HCT116 (cell line): ENCODE data around the gene AQP1. TPM values are rescaled to one million over a fixed set of nuclear protein-coding genes. Genes with fewer than 3 reads are reported as not detected.

ENCODE experiments used
- ATAC-seq: fragments of 200-7000 bp; cut with Tn5 transposase; 2 replicates; pipeline ENCODE4 v1.9.1; 2020; ENCODE audit warnings: mild to moderate bottlenecking, moderate library complexity
- BruUV-seq: library from RNA; stranded (reverse); fragments of 400-500 nt; replicated peaks from 2 replicates; lab custom pipeline; 2021; lab: Mats Ljungman, UMichigan
- CTCF ChIA-PET: fragments of 300-600 bp; sonication (Branson Sonifier 250); formaldehyde crosslinking; loops from one replicate; lab custom pipeline; 2021; ENCODE audit warnings: antibody characterized with exemption; lab: Charles Lee
- POLR2A ChIA-PET: fragments of 300-600, 350-600 bp; sonication (Branson Sonifier 250); formaldehyde crosslinking; loops from one replicate; lab custom pipeline; 2021; ENCODE audit warnings: antibody characterized with exemption; lab: Charles Lee
- RAD21 ChIA-PET, 2 experiments: fragments of 300-600 bp; sonication (Branson Sonifier 250); formaldehyde crosslinking; loops; one replicate each; lab custom pipeline; 2023; ENCODE audit warnings: low total read pairs in 2 of 2; ENCODE audit not compliant: uncharacterized antibody in 2 of 2, unreplicated experiment in 2 of 2, low non-redundant PET in 1 of 2; lab: Charles Lee
- DNase-seq: peaks from one replicate; pipeline ENCODE4 v3.0.0-alpha.2; 2010; ENCODE audit warnings: low read depth, low spot score
- H2AFZ ChIP-seq: fragments of 200-600 bp; shearing (Covaris generic), sonication (generic); 2 replicates; pipeline ENCODE4 v1.6.1; 2017; ENCODE audit warnings: low read depth, mixed run types, mixed read lengths, antibody characterized with exemption, low read length; ENCODE audit not compliant: poor library complexity, severe bottlenecking
- H3K27ac ChIP-seq: 2 replicates; pipeline ENCODE4 v1.5.1; 2012; ENCODE audit warnings: low read depth, low read length
- H3K27me3 ChIP-seq: fragments of 200-600 bp; sonication (generic); 2 replicates; pipeline ENCODE4 v1.6.1; 2016; ENCODE audit warnings: mixed run types, low read length, mixed read lengths; ENCODE audit not compliant: insufficient read depth
- H3K36me3 ChIP-seq, 2 experiments: fragments of 200-500 bp in 1 of 2; fragments of 200-600 bp in 1 of 2; sonication (Bioruptor generic) in 1 of 2; sonication (generic) in 1 of 2; 2 replicates each; pipeline versions ENCODE4 v1.5.1 to v1.6.1; 2014 to 2016; ENCODE audit warnings: low read length in 2 of 2, inconsistent platforms in 1 of 2, mixed read lengths in 1 of 2, mixed run types in 1 of 2; ENCODE audit not compliant: insufficient read depth in 2 of 2, control insufficient read depth in 1 of 2
- H3K4me1 ChIP-seq, 2 experiments: fragments of 200-600 bp in 1 of 2; sonication (generic) in 1 of 2; 2 replicates each; pipeline versions ENCODE4 v1.5.1 to v1.6.1; 2012 to 2017; ENCODE audit warnings: low read length in 2 of 2, inconsistent platforms in 1 of 2, mild to moderate bottlenecking in 1 of 2, mixed read lengths in 1 of 2, mixed run types in 1 of 2, moderate library complexity in 1 of 2; ENCODE audit not compliant: insufficient read depth in 2 of 2, control insufficient read depth in 1 of 2
- H3K4me2 ChIP-seq: fragments of 200-600 bp; sonication (generic); 2 replicates; pipeline ENCODE4 v1.6.1; 2017; ENCODE audit warnings: mixed run types, low read length, mixed read lengths
- H3K4me3 ChIP-seq, 2 experiments: fragments of 200-600 bp in 1 of 2; sonication (generic) in 1 of 2; replicated peaks in 1 of 2; 2 replicates each; pipeline ENCODE4 v1.5.1; 2011 to 2016; ENCODE audit warnings: low read length in 2 of 2, control low read depth in 1 of 2, low read depth in 1 of 2, mild to moderate bottlenecking in 1 of 2, mixed read lengths in 1 of 2, mixed run types in 1 of 2
- H3K79me2 ChIP-seq: fragments of 200-600 bp; sonication (generic); 2 replicates; pipeline ENCODE4 v1.6.1; 2017; ENCODE audit warnings: mild to moderate bottlenecking, mixed run types, low read length, moderate library complexity, mixed read lengths; ENCODE audit not compliant: insufficient read depth
- H3K9ac ChIP-seq: fragments of 200-600 bp; sonication (generic); 2 replicates; pipeline ENCODE4 v1.6.1; 2016; ENCODE audit warnings: low read length, mixed read lengths
- H3K9me2 ChIP-seq: fragments of 200-600 bp; sonication (generic), shearing (Covaris generic); 2 replicates; pipeline ENCODE4 v1.6.1; 2017; ENCODE audit warnings: mixed run types, mild to moderate bottlenecking, moderate library complexity; ENCODE audit not compliant: insufficient read depth
- H3K9me3 ChIP-seq, 2 experiments: fragments of 200-500 bp in 1 of 2; fragments of 200-600 bp in 1 of 2; sonication (Bioruptor generic) in 1 of 2; sonication (generic) in 1 of 2; 2 replicates each; pipeline ENCODE4 v1.6.1; 2014 to 2017; ENCODE audit warnings: low read length in 2 of 2, mixed read lengths in 2 of 2, inconsistent platforms in 1 of 2, low read depth in 1 of 2, mild to moderate bottlenecking in 1 of 2, mixed run types in 1 of 2, moderate library complexity in 1 of 2; ENCODE audit not compliant: control insufficient read depth in 1 of 2, insufficient read depth in 1 of 2
- H4K20me1 ChIP-seq: fragments of 200-600 bp; sonication (generic), shearing (Covaris generic); 2 replicates; pipeline ENCODE4 v1.6.1; 2017; ENCODE audit warnings: mixed run types, mild to moderate bottlenecking, moderate library complexity; ENCODE audit not compliant: insufficient read depth
- EGR1 ChIP-seq: IDR thresholded peaks from 2 replicates; pipeline ENCODE4 v1.6.1; 2012; ENCODE audit warnings: low read depth
- EZH2 ChIP-seq: fragments of 200-600 bp; sonication (generic); IDR thresholded peaks from 2 replicates; pipeline ENCODE4 v1.6.1; 2017; ENCODE audit warnings: antibody characterized with exemption, mixed run types
- FOSL1 ChIP-seq: IDR thresholded peaks from 2 replicates; pipeline ENCODE4 v1.6.1; 2012; ENCODE audit warnings: low read depth
- JUND ChIP-seq: IDR thresholded peaks from 2 replicates; pipeline ENCODE4 v1.6.1; 2012
- POLR2A ChIP-seq: IDR thresholded peaks from 2 replicates; pipeline ENCODE4 v1.7.0; 2011; ENCODE audit warnings: borderline replicate concordance; ENCODE audit not compliant: insufficient read depth, insufficient read length; ENCODE audit errors: extremely low read depth
- YY1 ChIP-seq: IDR thresholded peaks from 2 replicates; pipeline ENCODE4 v1.6.1; 2011; ENCODE audit warnings: low read length, low read depth, moderate library complexity, mild to moderate bottlenecking; ENCODE audit not compliant: insufficient replicate concordance; ENCODE audit errors: extremely low read depth
- ZFX ChIP-seq: fragments of 450-650 bp; IDR thresholded peaks from 2 replicates; pipeline ENCODE4 v1.6.1; 2017
- ZNF274 ChIP-seq: fragments of 200-500 bp; sonication (Bioruptor generic); IDR thresholded peaks from 2 replicates; pipeline ENCODE4 v1.6.1; 2014; ENCODE audit warnings: mild to moderate bottlenecking, low read depth, low read length, inconsistent platforms
- intact Hi-C: fragments of 100-400 bp; cut with micrococcal nuclease; formaldehyde crosslinking; loops from 2 replicates; pipeline ENCODE4 v1.10.0; 2022
- total RNA-seq: library from RNA; stranded (reverse); gene quantifications from one replicate; pipeline ENCODE4 v1.2.1, GENCODE V29; 2021; ENCODE audit not compliant: unreplicated experiment
- TF ChIP-seq, protein P1 (sequence below): IDR thresholded peaks from 2 replicates; pipeline ENCODE4 v1.6.1; 2011; ENCODE audit warnings: mild to moderate bottlenecking, low read length, moderate library complexity; ENCODE audit not compliant: insufficient replicate concordance; ENCODE audit errors: extremely low read depth
- TF ChIP-seq, protein P2 (sequence below): IDR thresholded peaks from 2 replicates; pipeline ENCODE4 v1.6.1; 2012; ENCODE audit warnings: low read depth
- TF ChIP-seq, protein P3 (sequence below), 3 experiments: fragments of 200-600 bp in 1 of 3; sonication (generic) in 1 of 3; IDR thresholded peaks in 2 of 3; conservative IDR thresholded peaks in 1 of 3; 2 replicates each; pipeline ENCODE4 v1.5.1; 2012 to 2017; ENCODE audit warnings: low read depth in 2 of 3, low read length in 2 of 3, antibody characterized with exemption in 1 of 3, borderline replicate concordance in 1 of 3, control low read depth in 1 of 3, mild to moderate bottlenecking in 1 of 3, mixed read lengths in 1 of 3, mixed run types in 1 of 3, moderate library complexity in 1 of 3; ENCODE audit not compliant: insufficient read depth in 1 of 3
- TF ChIP-seq, protein P4 (sequence below): IDR thresholded peaks from 2 replicates; pipeline ENCODE4 v1.6.1; 2012

AQP1 gene
- total RNA-seq, 1 experiment from 2014 or later, result 2.0 TPM

GRCh38 chr7:30928254-30928872, 16.7 kb downstream of the AQP1 start:
- RAD21 ChIA-PET, result no interaction called here
- BruUV-seq, result no TSS peak
- no peak for DNase-seq

More at GRCh38 chr7:30928254-30928872, 16.7 kb downstream of the AQP1 start:
- ChIA-PET POLR2A (no interaction called here), CTCF (interaction anchor here (2.0 to 2.7 kb wide), 2 partner anchors 10 to 11 kb away, joined by 6 to 20 read pairs; no protein-coding TSS in a partner anchor)
- no peaks in the 10 kb centered on the region; a peak in 1 of 4 replicates for H3K9me3 ChIP-seq
- H3K27me3 ChIP-seq, result no peaks in the 10 kb centered on the region
- H3K27ac ChIP-seq, result no peak overlapping the region
- intact Hi-C loops, result no loop called here
- no peaks in the 10 kb centered on the region for H4K20me1 ChIP-seq
- H3K79me2 ChIP-seq, result no peaks in the 10 kb centered on the region
- no peaks in the 10 kb centered on the region for H3K36me3 ChIP-seq
- no peak for ATAC-seq
- H3K9ac ChIP-seq, result no peak overlapping the region
- H3K9me2 ChIP-seq, result no peaks in the 10 kb centered on the region
- TF ChIP-seq, protein P1, sequence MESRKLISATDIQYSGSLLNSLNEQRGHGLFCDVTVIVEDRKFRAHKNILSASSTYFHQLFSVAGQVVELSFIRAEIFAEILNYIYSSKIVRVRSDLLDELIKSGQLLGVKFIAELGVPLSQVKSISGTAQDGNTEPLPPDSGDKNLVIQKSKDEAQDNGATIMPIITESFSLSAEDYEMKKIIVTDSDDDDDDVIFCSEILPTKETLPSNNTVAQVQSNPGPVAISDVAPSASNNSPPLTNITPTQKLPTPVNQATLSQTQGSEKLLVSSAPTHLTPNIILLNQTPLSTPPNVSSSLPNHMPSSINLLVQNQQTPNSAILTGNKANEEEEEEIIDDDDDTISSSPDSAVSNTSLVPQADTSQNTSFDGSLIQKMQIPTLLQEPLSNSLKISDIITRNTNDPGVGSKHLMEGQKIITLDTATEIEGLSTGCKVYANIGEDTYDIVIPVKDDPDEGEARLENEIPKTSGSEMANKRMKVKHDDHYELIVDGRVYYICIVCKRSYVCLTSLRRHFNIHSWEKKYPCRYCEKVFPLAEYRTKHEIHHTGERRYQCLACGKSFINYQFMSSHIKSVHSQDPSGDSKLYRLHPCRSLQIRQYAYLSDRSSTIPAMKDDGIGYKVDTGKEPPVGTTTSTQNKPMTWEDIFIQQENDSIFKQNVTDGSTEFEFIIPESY, result no peak
- TF ChIP-seq ZNF274 (no peak), YY1 (no peak), POLR2A (no peak), FOSL1 (no peak), EZH2 (no peak), JUND (no peak), ZFX (no peak), EGR1 (no peak)
- TF ChIP-seq, protein P2, sequence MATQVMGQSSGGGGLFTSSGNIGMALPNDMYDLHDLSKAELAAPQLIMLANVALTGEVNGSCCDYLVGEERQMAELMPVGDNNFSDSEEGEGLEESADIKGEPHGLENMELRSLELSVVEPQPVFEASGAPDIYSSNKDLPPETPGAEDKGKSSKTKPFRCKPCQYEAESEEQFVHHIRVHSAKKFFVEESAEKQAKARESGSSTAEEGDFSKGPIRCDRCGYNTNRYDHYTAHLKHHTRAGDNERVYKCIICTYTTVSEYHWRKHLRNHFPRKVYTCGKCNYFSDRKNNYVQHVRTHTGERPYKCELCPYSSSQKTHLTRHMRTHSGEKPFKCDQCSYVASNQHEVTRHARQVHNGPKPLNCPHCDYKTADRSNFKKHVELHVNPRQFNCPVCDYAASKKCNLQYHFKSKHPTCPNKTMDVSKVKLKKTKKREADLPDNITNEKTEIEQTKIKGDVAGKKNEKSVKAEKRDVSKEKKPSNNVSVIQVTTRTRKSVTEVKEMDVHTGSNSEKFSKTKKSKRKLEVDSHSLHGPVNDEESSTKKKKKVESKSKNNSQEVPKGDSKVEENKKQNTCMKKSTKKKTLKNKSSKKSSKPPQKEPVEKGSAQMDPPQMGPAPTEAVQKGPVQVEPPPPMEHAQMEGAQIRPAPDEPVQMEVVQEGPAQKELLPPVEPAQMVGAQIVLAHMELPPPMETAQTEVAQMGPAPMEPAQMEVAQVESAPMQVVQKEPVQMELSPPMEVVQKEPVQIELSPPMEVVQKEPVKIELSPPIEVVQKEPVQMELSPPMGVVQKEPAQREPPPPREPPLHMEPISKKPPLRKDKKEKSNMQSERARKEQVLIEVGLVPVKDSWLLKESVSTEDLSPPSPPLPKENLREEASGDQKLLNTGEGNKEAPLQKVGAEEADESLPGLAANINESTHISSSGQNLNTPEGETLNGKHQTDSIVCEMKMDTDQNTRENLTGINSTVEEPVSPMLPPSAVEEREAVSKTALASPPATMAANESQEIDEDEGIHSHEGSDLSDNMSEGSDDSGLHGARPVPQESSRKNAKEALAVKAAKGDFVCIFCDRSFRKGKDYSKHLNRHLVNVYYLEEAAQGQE, result no peak
- TF ChIP-seq, protein P3, sequence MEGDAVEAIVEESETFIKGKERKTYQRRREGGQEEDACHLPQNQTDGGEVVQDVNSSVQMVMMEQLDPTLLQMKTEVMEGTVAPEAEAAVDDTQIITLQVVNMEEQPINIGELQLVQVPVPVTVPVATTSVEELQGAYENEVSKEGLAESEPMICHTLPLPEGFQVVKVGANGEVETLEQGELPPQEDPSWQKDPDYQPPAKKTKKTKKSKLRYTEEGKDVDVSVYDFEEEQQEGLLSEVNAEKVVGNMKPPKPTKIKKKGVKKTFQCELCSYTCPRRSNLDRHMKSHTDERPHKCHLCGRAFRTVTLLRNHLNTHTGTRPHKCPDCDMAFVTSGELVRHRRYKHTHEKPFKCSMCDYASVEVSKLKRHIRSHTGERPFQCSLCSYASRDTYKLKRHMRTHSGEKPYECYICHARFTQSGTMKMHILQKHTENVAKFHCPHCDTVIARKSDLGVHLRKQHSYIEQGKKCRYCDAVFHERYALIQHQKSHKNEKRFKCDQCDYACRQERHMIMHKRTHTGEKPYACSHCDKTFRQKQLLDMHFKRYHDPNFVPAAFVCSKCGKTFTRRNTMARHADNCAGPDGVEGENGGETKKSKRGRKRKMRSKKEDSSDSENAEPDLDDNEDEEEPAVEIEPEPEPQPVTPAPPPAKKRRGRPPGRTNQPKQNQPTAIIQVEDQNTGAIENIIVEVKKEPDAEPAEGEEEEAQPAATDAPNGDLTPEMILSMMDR (IDR thresholded peaks at IDR 0.05 in 2 of 3, conservative IDR thresholded peaks at IDR 0.05 in 1 of 3; ENCODE audit: borderline replicate concordance in 1 of 3, insufficient read depth in 1 of 3, low read depth in 2 of 3, low read length in 2 of 3), result no peak
- TF ChIP-seq, protein P4, sequence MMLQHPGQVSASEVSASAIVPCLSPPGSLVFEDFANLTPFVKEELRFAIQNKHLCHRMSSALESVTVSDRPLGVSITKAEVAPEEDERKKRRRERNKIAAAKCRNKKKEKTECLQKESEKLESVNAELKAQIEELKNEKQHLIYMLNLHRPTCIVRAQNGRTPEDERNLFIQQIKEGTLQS, result no peak
- TF ChIP-seq, all 23 proteins: peak for 0
- Histone ChIP-seq H2AFZ (no peak overlapping the region), H3K4me1 (no peaks in the 10 kb centered on the region), H3K4me2 (no peak overlapping the region), H3K4me3 (no peak overlapping the region)
